Right forelimb (tissue), 1 donor: ENCODE measurements around the gene MUC6.
A peak's percentile ranks its signal among the peaks of the same experiment; 100 is the strongest.

Experiments
- DNase-seq: peaks from one replicate; pipeline ENCODE4 v3.0.0-alpha.2; 2018

MUC6 gene

GRCh38 chr11:1051356-1052132 is 15.0 kb upstream of the MUC6 start:
- DNase-seq = peak; percentile 35

GRCh38 chr11:1050581-1051355 is 14.2 kb upstream of the MUC6 start:
- DNase-seq = peak; percentile 74

- no peak for DNase-seq
Observed at GRCh38 chr11:1049911-1050580, 13.5 kb upstream of the MUC6 start.

GRCh38 chr11:1049431-1049891 is 12.9 kb upstream of the MUC6 start:
- DNase-seq = peak; percentile 42

- DNase-seq = no peak
Observed at GRCh38 chr11:1049071-1049405, 12.5 kb upstream of the MUC6 start.

- no peak for DNase-seq
Observed at GRCh38 chr11:1048375-1049070, 12.0 kb upstream of the MUC6 start.

GRCh38 chr11:1047595-1048156 is 11.2 kb upstream of the MUC6 start:
- DNase-seq = no peak

GRCh38 chr11:1044160-1044559 is 7.6 kb upstream of the MUC6 start:
- DNase-seq = no peak

- DNase-seq = peak; percentile 26
Observed at GRCh38 chr11:1043563-1044096, 7.1 kb upstream of the MUC6 start.

- no peak for DNase-seq
Observed at GRCh38 chr11:1042626-1043562, 6.4 kb upstream of the MUC6 start.

- DNase-seq = no peak
Observed at GRCh38 chr11:1041936-1042608, 5.6 kb upstream of the MUC6 start.

- DNase-seq = no peak
Observed at GRCh38 chr11:1041471-1041870, 5.0 kb upstream of the MUC6 start.

GRCh38 chr11:1041149-1041467 is 4.6 kb upstream of the MUC6 start:
- no peak for DNase-seq

- no peak for DNase-seq
Observed at GRCh38 chr11:1040428-1041148, 4.1 kb upstream of the MUC6 start.

- DNase-seq = no peak
Observed at GRCh38 chr11:1039481-1040427, 3.2 kb upstream of the MUC6 start.

- no peak for DNase-seq
Observed at GRCh38 chr11:1038921-1039320, 2.4 kb upstream of the MUC6 start.

- DNase-seq = no peak
Observed at GRCh38 chr11:1038361-1038760, 1.8 kb upstream of the MUC6 start.

- DNase-seq = no peak
Observed at GRCh38 chr11:1037506-1038055, 1.1 kb upstream of the MUC6 start.

- DNase-seq = no peak
Observed at GRCh38 chr11:1036931-1037330, 413 bp upstream of the MUC6 start.
